ENCODE measurements around the gene C1R.
"Not testable (repeated sequence)": the region's sequence is repeated elsewhere in the genome, so short reads cannot be mapped to it uniquely, and the experiment has no call there.

GRCh38 chr12:7049445-7049951 is 42.7 kb downstream of the C1R start:
- not testable (repeated sequence) for TF ChIP-seq CTCF (IDR thresholded peaks at IDR 0.05 in 4 of 5, conservative IDR thresholded peaks at IDR 0.05 in 1 of 5); POLR2A (IDR thresholded peaks at IDR 0.05)

All from gastrocnemius medialis (tissue), 4 donors.